Measurements from ENCODE around the gene ATG16L2.

ATG16L2 gene

DNA sequence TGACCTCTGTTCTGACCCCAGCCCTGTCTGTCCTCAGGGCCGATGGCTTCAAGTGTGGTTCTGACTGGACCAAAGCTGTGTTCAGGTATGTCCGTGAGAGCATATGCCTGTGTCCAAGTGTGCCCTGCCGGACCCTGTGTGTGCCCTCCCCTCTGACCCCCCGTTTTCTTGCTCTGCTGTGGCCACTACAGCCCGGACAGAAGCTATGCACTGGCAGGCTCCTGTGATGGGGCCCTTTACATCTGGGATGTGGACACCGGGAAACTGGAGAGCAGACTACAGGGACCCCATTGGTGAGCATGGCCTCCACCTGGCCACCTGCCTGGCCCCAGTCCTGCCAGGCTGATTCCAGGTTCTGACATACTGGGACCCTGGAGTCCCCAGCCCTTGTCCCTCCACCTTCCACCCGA, 14.5 kb downstream of the ATG16L2 start:
- Mint-ChIP-seq H3K4me1 (ENCODE audit: low read depth) (peaks cover 82% of the 10 kb centered on the region), H3K27me3 (no peaks in the 10 kb centered on the region), H3K4me3 (no peak overlapping the region), H3K27ac (peak overlapping the region; percentile 77), H3K9me3 (no peaks in the 10 kb centered on the region), H3K36me3 (ENCODE audit: low read depth) (peaks cover 97% of the 10 kb centered on the region)
- intact Hi-C loops (cut with micrococcal nuclease) = no loop called here

DNA sequence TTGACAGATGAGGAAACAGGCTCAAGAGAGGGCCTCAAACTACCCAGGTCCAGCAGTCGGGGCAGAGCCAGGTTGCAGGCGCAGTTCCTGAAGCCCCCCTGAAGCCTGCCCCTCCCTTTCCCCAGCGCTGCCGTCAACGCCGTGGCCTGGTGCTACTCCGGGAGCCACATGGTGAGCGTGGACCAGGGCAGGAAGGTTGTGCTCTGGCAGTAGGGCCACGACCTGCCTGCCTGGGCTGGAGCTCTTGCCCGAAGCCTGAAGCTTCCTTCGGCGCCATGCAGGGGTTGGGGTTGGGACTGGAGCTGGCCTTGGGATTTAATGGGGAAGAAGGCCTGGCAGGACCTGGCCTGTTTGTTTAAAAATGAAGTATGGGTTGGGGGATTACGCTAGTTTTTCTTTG, 15.0 kb downstream of the ATG16L2 start:
- intact Hi-C loops (cut with micrococcal nuclease) = no loop called here
- H3K27ac Mint-ChIP-seq = peak overlapping the region; percentile 77
- H3K4me1 Mint-ChIP-seq (ENCODE audit: low read depth) = peaks cover 78% of the 10 kb centered on the region
- no peaks in the 10 kb centered on the region for H3K9me3 Mint-ChIP-seq
- H3K36me3 Mint-ChIP-seq (ENCODE audit: low read depth) = peaks cover 93% of the 10 kb centered on the region
- H3K27me3 Mint-ChIP-seq = no peaks in the 10 kb centered on the region
- H3K4me3 Mint-ChIP-seq = no peak overlapping the region

DNA sequence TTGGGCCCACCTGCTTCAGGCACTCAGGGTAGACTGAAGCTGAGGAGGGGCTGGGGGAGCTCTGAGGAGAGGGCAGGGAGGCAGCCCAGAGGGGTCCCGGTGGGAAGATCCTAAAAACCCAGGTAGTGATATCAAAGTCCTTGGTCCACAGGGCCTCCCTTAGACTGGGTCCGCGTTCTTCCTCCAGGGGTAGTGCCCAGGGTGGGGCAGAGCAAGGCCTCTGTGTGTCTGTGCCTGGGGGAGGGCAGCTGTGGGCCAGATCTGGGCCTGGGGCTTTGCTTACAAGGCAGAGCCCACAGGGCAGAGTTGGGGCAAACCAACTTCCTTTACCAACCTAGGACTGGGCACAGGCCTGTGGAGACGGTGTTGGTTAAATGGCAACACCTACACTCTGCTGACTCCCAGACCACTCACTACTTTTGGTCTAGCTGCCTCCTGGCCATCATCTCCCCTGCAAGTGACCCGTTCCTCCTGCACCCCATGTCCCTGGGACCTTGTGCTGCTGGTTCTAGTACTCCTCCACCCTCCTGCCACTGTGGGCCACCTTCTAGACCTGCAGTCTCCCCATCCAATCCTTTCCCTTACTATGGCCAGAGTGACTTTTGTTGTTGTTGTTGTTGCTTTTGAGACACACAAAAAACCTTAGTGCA, 15.8 kb downstream of the ATG16L2 start:
- no peaks in the 10 kb centered on the region for H3K27me3 Mint-ChIP-seq
- no peak overlapping the region for H3K4me3 Mint-ChIP-seq
- no peaks in the 10 kb centered on the region for H3K9me3 Mint-ChIP-seq
- H3K27ac Mint-ChIP-seq = peak overlapping the region; percentile 77
- H3K36me3 Mint-ChIP-seq (ENCODE audit: low read depth) = peaks cover 91% of the 10 kb centered on the region
- intact Hi-C loops (cut with micrococcal nuclease) = no loop called here
- peaks cover 76% of the 10 kb centered on the region for H3K4me1 Mint-ChIP-seq (ENCODE audit: low read depth)

DNA sequence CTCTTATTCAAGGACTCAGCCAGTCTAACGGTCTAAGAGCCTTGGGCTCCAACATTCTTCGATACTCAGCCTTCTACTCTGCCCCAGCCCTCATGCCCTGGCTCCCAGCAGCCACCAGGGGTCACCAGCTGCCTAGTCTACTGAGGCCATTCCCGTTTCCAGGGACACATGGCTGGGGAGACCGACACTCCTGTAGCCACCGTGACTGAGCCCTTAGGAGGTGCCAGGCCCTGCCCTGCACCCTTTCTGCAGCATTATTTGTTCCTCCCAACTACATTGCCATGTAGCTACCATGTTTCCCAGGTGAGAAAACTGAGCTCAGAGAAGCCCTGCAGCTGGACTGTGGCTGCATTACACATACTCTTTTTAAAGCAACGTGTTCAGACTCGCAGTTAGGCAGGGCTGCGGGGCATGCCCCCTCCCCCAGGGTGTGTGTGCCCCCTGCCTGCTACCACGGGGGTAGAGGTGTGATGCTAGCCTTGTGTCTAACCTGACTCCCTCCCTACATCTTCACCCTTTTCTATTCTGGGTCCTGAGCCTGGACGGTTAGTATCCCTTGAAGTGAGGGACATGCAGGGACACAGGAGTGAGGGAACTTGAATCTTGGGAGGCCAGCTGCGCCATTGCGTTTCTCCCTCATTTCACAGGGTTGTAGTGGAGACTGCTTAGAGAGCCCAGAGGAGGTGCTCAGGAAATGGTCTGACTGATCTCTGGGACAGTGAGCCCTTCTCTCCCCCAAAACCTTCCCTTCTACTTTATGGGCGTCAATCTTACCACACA, 17.5 kb downstream of the ATG16L2 start:
- H3K4me1 Mint-ChIP-seq (ENCODE audit: low read depth) = peaks cover 73% of the 10 kb centered on the region
- no peak overlapping the region for H3K4me3 Mint-ChIP-seq
- H3K27ac Mint-ChIP-seq = peak overlapping the region; percentile 15
- no peaks in the 10 kb centered on the region for H3K27me3 Mint-ChIP-seq
- H3K9me3 Mint-ChIP-seq = no peaks in the 10 kb centered on the region
- intact Hi-C loops (cut with micrococcal nuclease) = loop anchor here (2.0 kb wide), 1 partner anchor 347 kb away; no protein-coding TSS in a partner anchor
- peaks cover 89% of the 10 kb centered on the region for H3K36me3 Mint-ChIP-seq (ENCODE audit: low read depth)

DNA sequence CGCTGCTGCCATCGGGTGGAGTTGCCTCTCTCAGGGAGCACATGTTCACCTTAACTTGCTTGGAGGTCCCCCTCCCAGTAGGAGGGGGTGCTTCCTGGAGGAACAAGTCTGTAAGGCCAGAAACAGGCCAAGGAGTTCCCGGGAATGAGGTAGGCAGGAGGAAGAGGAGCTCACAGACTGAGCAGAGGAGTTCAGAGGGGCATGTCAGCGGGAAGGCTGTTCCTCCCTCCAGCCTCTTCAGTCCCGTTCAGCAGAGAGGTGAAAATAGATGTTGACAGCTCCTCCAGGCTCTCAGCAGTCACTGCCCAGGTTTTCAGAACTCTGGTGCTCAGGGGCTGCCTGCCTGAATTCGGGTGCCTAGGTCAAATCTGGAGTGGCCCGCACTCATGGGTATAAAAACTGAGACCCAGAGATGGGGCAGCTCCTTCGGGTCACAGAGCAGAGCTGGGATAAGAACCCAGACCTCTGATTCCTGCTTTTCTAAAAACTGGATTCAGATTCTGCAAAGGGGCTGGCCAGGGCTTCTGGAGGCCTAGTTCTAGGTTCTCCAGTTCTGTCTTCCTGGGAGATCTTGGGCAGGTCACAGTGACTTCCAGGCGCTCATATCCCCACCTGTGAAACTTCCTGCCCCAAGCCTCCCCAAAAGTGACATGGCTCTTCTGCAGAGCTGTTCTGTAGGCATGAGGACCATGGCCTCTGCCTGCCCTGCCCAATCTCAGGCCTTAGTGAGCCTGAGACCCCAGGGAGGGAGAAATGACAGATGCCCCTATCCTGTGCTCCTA, 18.3 kb downstream of the ATG16L2 start:
- Mint-ChIP-seq H3K4me1 (ENCODE audit: low read depth) (peaks cover 65% of the 10 kb centered on the region), H3K4me3 (no peak overlapping the region), H3K9me3 (no peaks in the 10 kb centered on the region), H3K27me3 (no peaks in the 10 kb centered on the region), H3K36me3 (ENCODE audit: low read depth) (peaks cover 88% of the 10 kb centered on the region), H3K27ac (peak overlapping the region; percentile 15)
- intact Hi-C loops (cut with micrococcal nuclease) = loop anchor here (2.0 kb wide), 1 partner anchor 346 kb away; no protein-coding TSS in a partner anchor

DNA sequence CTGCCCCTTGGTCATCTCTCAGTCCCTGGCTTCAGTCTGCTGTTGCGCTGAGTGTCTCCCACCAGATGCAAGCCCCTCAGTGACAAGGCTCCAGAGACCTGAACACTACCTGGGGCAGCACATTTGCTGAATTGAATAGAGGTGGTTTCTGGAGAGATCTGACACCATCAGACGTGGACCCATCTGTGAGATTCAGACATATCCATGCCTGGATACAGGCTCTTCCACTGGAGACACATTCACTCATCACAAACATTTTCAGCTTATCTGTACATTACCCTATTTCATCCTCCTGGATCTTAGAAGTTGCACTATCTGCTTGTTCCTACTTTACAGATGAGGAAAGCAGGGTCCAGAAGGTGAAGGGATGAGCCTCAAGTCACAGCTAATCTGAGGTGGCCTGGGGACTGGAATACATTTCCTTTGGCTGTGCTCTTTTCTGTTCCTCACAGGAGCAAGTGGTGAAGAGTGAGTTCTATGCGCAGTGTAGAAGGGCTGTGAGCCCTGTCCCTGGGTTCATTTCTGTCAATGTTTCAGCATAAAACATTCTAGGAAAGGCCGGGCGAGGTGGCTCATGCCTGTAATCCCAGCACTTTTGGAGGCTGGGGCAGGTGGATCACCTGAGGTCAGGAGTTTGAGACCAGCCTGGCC, 19.0 kb downstream of the ATG16L2 start:
- intact Hi-C loops (cut with micrococcal nuclease) = loop anchor here (2.0 kb wide), 1 partner anchor 346 kb away; no protein-coding TSS in a partner anchor
- Mint-ChIP-seq H3K4me1 (ENCODE audit: low read depth) (peaks cover 60% of the 10 kb centered on the region), H3K27ac (peak overlapping the region; percentile 15), H3K4me3 (no peak overlapping the region), H3K36me3 (ENCODE audit: low read depth) (peaks cover 88% of the 10 kb centered on the region), H3K27me3 (no peaks in the 10 kb centered on the region), H3K9me3 (no peaks in the 10 kb centered on the region)

DNA sequence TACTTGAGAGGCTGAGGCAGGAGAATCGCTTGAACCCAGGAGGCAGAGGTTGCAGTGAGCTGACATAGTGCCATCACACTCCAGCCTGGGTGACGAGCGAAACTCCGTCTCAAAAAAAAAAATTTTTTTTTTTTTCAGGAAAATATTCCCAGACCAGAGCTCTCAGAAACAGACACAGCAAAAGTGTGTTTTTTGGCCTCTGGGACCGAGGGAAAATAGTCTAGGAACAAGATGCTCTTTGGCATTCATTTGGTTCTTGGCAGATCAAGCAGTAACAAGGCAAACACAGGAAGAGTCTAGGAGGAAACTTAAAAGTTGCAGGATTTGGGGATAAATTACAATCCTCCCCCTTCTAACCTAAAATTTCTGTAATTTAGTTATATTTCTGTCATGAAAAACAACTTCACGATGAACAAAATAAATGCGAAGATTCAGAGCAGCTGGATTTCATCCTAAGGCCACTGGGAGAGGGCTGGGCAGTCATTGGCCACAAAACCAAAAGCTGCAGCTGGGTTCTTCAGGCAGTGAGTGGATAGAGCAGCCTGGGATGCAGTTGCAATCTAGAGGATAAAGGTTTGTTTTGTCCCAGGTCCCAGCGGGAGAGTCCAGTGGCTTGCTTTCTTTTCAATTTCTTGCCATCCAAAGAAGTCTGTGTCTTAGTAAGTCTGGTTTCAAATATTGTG, 19.7 kb downstream of the ATG16L2 start:
- H3K27ac Mint-ChIP-seq = peak overlapping the region; percentile 76
- H3K4me3 Mint-ChIP-seq = no peak overlapping the region
- H3K4me1 Mint-ChIP-seq (ENCODE audit: low read depth) = peaks cover 53% of the 10 kb centered on the region
- intact Hi-C loops (cut with micrococcal nuclease) = loop anchor here (2.0 kb wide), 1 partner anchor 345 kb away; no protein-coding TSS in a partner anchor
- H3K27me3 Mint-ChIP-seq = no peaks in the 10 kb centered on the region
- peaks cover 88% of the 10 kb centered on the region for H3K36me3 Mint-ChIP-seq (ENCODE audit: low read depth)
- H3K9me3 Mint-ChIP-seq = no peaks in the 10 kb centered on the region

DNA sequence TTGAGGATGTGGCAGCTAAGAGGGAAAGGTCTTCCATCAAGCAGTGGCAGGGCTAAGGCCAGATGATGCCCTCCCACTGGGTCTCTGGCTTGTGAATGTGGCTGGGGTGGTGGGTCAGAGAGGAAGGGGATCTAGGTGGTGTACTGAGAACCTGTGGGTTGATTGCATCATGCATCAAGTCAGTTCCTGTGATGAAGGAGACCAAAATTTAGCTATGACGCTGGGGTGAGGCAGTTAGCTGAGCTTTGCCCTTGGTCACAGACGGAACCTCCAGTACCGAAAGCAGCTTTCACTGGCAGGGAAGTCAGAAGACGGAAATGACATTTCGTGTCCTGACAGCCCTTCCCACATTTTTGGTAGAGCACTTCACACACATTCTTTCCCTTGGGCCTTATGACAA, 20.7 kb downstream of the ATG16L2 start:
- intact Hi-C loops (cut with micrococcal nuclease) = no loop called here
- H3K9me3 Mint-ChIP-seq = no peaks in the 10 kb centered on the region
- H3K36me3 Mint-ChIP-seq (ENCODE audit: low read depth) = peaks cover 88% of the 10 kb centered on the region
- peak overlapping the region; percentile 76 for H3K27ac Mint-ChIP-seq
- no peaks in the 10 kb centered on the region for H3K27me3 Mint-ChIP-seq
- H3K4me3 Mint-ChIP-seq = no peak overlapping the region
- H3K4me1 Mint-ChIP-seq (ENCODE audit: low read depth) = peaks cover 56% of the 10 kb centered on the region

DNA sequence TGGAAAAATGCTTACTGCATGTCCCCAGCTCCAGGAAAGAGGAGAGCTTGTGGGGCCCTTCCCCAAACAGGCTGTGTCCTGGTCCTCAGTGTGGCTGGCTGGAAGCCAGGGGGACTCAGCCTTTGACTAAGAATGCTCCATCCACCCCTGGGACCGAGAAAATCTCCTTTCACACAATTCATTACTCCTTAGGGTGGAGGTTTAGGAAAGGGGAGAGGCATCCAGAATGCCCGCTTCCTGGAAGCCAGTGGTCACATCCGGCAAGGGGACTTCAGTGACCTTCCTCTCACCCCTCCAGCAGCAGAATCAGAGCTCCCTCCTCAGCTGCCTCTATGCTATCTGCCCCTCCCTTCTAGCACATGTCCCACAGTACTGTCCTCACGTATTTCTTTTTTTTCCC, 21.9 kb downstream of the ATG16L2 start:
- intact Hi-C loops (cut with micrococcal nuclease) = no loop called here
- no peaks in the 10 kb centered on the region for H3K27me3 Mint-ChIP-seq
- H3K27ac Mint-ChIP-seq = peak overlapping the region; percentile 76
- no peaks in the 10 kb centered on the region for H3K9me3 Mint-ChIP-seq
- peaks cover 44% of the 10 kb centered on the region for H3K4me1 Mint-ChIP-seq (ENCODE audit: low read depth)
- H3K4me3 Mint-ChIP-seq = no peak overlapping the region
- peaks cover 88% of the 10 kb centered on the region for H3K36me3 Mint-ChIP-seq (ENCODE audit: low read depth)

DNA sequence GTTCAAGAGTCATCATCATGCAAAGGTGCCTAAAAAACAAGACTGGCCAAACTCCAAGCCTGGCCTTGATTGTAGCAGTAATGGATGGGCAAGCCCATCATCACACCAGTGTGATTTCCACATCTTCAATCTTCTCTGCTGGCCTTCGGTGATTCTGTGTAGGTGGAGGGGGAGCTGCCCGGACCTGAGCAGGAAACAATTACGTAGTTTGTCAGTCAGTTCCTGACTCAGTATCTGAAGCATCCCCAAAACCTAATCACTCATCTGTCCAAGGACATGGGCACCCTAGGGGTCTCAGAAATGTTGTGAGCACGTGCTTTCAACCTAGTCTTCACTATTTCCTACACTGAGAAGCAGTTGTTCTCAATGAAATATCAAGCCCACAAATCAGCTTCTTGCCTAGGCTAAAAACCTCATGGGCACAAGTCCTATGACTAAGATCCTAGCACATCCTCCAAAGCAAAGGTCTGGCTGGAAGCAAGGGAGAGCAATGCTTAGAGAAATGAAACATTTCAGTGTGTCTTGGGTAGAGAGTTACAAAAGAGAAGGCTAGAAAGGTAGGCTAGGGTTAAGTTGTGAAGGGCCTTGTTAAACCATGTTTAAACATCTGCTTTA, 24.6 kb downstream of the ATG16L2 start:
- intact Hi-C loops (cut with micrococcal nuclease) = no loop called here
- H3K27me3 Mint-ChIP-seq = no peaks in the 10 kb centered on the region
- no peaks in the 10 kb centered on the region for H3K9me3 Mint-ChIP-seq
- H3K36me3 Mint-ChIP-seq (ENCODE audit: low read depth) = peaks cover 91% of the 10 kb centered on the region
- no peak overlapping the region for H3K27ac Mint-ChIP-seq
- no peak overlapping the region for H3K4me3 Mint-ChIP-seq
- H3K4me1 Mint-ChIP-seq (ENCODE audit: low read depth) = peaks cover 26% of the 10 kb centered on the region

DNA sequence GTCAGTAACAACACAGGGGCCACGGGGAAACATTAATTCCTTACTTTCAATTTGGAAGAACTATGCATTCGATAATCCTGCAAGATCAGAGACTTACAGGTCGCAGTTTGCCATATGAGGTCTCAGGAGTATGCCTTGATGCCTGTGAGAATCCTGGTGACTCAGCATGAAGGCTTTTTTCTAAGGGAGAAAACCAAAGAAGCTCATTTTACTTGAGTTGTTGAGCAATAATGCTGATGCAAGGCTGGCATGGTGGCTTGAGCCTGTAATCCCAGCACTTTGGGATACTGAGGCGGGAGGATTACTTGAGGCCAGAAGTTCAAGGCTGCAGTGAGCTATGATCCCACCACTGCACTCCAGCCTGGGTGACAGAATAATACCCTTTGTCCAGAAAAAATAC, 26.6 kb downstream of the ATG16L2 start:
- H3K4me1 Mint-ChIP-seq (ENCODE audit: low read depth) = peaks cover 14% of the 10 kb centered on the region
- H3K36me3 Mint-ChIP-seq (ENCODE audit: low read depth) = peaks cover 96% of the 10 kb centered on the region
- intact Hi-C loops (cut with micrococcal nuclease) = no loop called here

DNA sequence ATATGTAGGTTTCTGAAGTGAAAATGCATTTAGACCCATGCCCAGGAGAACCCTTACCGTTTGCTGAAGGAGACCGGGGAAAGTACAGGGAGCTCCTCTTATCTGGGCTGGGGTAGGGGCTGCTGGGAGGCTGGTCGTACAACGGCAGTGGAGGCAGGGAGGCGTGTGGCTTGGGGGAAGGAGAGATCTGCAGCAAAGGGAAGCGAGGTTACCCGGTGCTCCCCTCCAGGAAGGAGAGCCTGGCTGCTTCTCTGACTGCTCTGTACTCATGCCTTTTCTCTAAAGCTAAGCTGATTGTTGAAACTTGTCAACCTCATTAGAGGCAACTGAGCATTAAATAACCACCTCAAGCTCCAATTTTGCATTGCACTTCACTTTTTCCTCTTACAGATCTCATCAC, 27.2 kb downstream of the ATG16L2 start:
- Mint-ChIP-seq H3K27me3 (no peaks in the 10 kb centered on the region), H3K27ac (no peak overlapping the region), H3K36me3 (ENCODE audit: low read depth) (peaks cover 96% of the 10 kb centered on the region), H3K9me3 (no peaks in the 10 kb centered on the region), H3K4me3 (no peak overlapping the region), H3K4me1 (ENCODE audit: low read depth) (peaks cover 8% of the 10 kb centered on the region)
- intact Hi-C loops (cut with micrococcal nuclease) = no loop called here

More for the DNA sequence above, 26.6 kb downstream of the ATG16L2 start:
- no peaks in the 10 kb centered on the region for H3K27me3 Mint-ChIP-seq
- H3K4me3 Mint-ChIP-seq = no peak overlapping the region
- H3K27ac Mint-ChIP-seq = no peak overlapping the region
- H3K9me3 Mint-ChIP-seq = no peaks in the 10 kb centered on the region

DNA sequence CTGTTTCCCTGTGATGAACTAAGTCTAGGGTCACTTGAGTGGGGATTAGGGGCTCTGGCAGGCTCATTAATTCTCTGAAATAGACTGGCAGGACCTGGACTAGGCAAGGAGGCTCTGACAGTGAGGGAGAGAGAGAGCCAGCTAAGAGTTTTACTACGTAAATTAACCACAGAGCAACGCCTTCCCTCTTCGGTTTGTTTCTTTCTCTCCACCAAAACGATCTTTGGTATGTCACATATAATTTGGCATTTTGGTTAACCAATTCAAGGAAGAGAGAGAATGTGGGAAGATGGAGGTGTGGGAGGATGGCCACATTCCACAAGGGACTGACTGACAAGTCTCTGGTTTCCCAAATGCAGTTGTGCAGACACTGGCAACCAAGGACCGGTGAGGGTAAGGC, 27.9 kb downstream of the ATG16L2 start:
- Mint-ChIP-seq H3K27ac (no peak overlapping the region), H3K27me3 (no peaks in the 10 kb centered on the region), H3K9me3 (no peaks in the 10 kb centered on the region), H3K36me3 (ENCODE audit: low read depth) (peaks cover 99% of the 10 kb centered on the region), H3K4me3 (no peak overlapping the region), H3K4me1 (ENCODE audit: low read depth) (peaks cover 6% of the 10 kb centered on the region)
- intact Hi-C loops (cut with micrococcal nuclease) = no loop called here
